Dedifferentiated amniotic fluid mesenchymal stem cell (primary cell): ENCODE data around the gene ANKDD1A.

Source experiments
- DNase-seq: peaks from one replicate; pipeline ENCODE4 v3.0.0-alpha.2; 2016; ENCODE audit errors: extremely low spot score

The ANKDD1A gene

GRCh38 chr15:64923546-64923945 lies 11.8 kb downstream of the ANKDD1A start:
- no peak for DNase-seq

- no peak for DNase-seq
Measured at GRCh38 chr15:64925335-64926330, 13.9 kb downstream of the ANKDD1A start.

GRCh38 chr15:64926661-64927060 lies 15.0 kb downstream of the ANKDD1A start:
- DNase-seq = no peak

- no peak for DNase-seq
Measured at GRCh38 chr15:64928626-64929220, 17.0 kb downstream of the ANKDD1A start.

GRCh38 chr15:64930019-64930652 lies 18.4 kb downstream of the ANKDD1A start:
- DNase-seq = no peak

DNA sequence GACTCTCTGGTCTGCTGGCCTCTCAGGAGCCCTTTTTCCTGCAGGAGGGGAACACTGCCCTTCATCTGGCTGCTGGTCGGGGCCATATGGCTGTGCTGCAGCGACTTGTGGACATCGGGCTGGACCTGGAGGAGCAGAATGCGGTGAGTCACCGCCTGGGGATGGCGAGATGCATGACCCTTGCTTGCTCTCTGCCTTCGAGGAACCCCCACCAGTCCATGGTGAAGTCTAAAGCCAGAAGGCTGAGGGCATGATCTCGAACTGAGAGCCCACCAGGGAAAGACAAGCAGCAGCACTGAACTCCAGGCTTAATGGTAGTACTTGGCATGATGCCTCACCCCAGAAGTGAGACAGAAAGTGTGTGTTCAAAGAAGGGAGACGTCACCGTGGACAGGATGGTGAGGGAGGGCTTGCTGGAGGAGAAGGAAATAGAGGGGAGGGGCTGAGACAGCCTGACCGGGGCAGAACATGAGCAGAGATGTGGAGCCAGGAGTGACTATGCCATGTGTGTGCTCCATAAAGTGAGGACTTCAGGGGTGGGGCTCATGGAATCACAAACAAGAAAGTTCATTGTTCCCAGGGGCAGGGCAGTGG lies 19.2 kb downstream of the ANKDD1A start:
- DNase-seq = no peak

DNA sequence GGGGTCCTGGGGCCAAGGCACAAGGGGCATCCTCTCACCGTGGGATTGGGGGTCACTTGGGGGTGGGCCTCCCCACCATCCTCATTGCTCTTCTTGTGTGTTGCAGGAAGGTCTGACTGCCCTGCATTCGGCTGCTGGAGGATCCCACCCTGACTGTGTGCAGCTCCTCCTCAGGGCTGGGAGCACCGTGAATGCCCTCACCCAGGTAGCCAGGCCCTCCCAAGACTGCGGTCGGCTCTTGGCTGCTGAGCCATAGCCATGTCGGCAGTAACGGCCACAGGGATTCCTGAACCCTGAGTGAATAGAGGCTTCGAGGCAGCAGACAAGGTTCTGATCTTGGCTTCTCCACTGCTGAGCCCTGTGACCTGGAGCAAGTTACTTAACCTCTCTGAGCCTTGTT lies 19.7 kb downstream of the ANKDD1A start:
- DNase-seq = no peak

DNA sequence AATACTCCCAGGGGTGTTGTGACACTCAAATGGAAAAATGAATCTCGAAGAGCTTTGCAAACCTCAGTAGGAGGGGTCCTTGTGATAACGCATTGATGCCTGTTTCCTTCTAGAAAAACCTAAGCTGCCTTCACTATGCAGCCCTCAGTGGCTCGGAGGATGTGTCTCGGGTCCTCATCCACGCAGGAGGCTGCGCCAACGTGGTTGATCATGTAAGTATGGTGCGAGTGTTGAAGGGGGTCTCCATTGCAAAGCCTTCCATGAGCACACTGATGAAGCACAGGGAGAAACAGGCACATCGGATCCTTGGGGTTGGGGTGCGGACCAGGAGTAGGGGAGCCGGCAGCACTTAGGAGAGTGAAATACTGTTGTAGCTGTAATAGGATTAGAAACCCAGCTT lies 22.3 kb downstream of the ANKDD1A start:
- DNase-seq = no peak

- DNase-seq = no peak
Measured at GRCh38 chr15:64938192-64938591, 26.5 kb downstream of the ANKDD1A start.

DNA sequence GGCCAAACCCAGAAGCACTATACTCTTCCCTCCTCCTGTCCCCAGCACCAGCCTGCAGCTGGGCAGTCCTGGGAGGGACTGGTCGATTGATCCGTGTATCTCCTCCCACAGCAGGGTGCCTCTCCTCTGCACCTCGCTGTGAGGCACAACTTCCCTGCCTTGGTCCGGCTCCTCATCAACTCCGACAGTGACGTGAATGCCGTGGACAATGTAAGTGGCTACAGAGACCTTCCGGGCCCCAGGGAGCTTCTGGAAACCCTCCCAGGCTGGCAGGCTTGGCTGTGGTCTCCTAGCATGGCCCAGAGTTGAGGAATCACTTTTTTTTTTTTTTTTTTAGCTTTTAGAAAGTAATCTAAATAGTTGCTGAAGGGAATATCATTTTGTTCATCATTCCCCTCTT lies 30.7 kb downstream of the ANKDD1A start:
- no peak for DNase-seq

DNA sequence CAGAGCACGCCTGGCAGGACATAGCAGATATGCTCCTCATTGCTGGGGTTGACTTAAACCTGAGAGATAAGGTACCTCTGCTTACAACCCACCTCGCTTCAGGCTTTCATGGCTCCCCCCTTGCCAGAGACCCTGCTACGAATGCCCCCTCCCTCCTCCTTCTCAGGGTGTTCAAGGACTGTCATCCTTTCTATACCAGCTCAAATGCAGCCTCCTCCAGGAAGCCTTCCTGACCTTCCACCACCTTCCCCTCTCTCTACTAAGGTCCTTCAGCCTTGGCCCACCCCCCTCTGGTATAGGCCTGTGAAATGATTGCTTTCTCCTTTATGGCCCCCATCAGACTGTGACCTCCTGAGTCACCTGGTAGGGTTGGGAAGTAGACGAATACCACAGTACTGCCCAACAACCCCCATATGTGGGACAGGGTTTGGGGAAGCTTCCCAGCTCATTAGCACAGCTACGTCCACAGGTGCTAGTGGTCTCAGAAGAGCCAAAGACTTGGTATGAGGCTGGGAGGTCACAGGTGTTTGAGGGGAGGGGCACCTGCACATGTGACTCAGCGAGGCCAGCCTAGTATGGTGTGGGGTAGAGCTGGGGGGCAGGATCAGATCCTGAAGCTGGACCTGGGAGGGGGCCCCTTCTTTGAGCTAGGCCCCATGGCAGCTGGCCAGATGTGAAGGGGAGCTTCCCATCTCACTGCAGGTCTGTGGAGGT lies 32.0 kb downstream of the ANKDD1A start:
- no peak for DNase-seq

- no peak for DNase-seq
Measured at GRCh38 chr15:64944961-64945360, 33.3 kb downstream of the ANKDD1A start.

DNA sequence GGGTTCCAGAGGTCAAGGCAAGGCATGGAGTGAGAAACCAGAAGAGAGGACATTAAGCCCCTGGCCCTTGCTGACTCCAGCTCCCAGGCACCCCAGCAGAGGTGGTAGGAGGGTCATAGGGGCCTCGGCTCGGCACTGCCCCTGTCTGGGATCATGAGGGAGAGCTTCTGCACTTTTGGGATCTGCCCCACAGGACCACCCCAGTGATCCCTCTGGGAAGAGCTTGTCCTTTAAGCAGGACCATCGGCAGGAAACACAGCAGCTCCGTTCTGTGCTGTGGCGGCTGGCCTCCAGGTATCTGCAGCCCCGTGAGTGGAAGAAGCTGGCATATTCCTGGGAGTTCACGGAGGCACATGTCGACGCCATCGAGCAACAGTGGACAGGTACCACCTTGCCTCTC lies 35.5 kb downstream of the ANKDD1A start:
- no peak for DNase-seq

DNA sequence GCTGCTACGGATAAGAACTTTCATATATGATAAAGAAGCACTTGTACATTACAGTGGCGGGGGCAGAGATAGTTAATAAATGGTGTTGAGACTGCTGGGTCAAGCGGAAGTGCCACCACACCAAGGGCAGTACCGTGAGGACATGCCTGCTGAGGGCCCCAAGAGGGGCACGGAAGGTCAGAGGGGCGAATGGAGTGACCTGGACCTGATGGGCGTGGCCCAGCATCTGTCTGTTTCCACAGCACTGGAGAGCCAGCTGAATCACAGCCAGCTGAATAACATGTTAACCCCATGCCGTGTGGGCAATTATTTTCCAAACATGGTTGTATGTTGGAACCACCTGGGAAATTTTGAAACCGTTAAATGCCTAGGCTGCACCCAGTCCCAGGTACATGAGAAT lies 37.2 kb downstream of the ANKDD1A start:
- DNase-seq = no peak

- DNase-seq = no peak
Measured at GRCh38 chr15:64949383-64950186, 37.9 kb downstream of the ANKDD1A start.

- DNase-seq = no peak
Measured at GRCh38 chr15:64950888-64951287, 39.2 kb downstream of the ANKDD1A start.

- no peak for DNase-seq
Measured at GRCh38 chr15:64951777-64952418, 40.2 kb downstream of the ANKDD1A start.

DNA sequence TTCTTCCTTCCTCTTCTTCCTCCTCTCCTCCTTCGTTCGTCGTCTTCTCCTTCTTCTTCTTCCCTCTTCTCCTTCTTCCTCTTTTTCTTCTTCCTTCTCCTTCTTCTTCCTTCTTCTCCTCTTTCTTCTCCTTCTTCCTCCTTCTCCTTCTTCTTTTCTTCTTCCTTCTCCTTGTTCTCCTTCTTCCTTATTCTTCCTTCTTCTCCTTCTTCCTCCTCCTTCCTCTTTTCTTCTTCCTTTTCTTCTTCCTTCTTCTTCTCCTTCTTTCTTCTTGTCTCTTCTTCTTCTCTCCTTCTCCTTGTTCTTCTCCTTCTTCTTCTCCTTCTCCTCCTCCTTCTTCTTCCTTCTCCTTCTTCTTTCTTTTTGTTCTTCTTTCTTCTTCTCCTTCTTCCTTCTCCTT lies 42.7 kb downstream of the ANKDD1A start:
- DNase-seq = no peak

DNA sequence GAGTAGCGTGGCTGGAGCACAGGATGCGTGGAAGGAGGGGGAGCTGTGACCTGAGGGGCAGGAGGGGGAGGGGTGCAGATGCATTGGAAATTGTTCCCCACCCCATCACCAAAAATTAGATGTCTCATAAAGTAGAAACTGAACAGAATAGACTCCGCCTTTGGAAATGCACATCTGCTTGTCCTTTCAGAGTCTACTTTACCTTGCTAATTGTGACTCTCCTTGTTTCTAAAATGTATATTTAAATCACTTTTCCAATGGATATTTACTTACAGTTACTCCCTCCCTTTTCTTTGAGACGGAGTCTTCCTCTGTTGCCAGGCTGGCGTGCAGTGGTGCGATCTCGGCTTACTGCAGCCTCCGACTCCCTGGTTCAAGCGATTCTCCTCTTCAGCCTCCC lies 47.4 kb downstream of the ANKDD1A start:
- DNase-seq = no peak

DNA sequence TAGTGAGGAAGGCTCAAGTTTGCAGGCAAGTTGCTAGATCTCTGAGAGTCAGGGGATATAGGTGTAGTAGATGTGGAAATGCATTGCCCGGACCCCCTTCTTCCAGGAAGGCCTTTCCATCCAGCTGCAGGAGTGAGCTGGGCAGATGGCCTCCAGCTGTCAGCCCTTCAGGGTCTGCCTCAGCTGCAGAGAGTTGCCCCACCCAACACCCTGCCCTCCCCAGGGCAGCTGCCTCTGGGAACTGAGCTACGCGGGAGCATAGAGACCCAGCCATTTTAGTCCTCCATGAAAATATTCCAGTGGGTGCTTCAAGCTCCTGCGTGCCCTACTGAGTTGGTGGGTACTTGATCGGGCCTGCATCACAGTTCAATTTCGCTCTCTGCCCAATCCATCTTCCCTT lies 48.5 kb downstream of the ANKDD1A start:
- DNase-seq = no peak
